ENCODE measurements around the gene RPRD1B. TPM values are rescaled to one million over a fixed set of nuclear protein-coding genes. Genes with fewer than 3 reads are reported as not detected.
A peak's percentile ranks its signal among the peaks of the same experiment; 100 is the strongest.

RPRD1B gene
- total and polyA plus RNA-seq, 7 donors: 10.2 to 31.9 (median 27.2) TPM

DNA sequence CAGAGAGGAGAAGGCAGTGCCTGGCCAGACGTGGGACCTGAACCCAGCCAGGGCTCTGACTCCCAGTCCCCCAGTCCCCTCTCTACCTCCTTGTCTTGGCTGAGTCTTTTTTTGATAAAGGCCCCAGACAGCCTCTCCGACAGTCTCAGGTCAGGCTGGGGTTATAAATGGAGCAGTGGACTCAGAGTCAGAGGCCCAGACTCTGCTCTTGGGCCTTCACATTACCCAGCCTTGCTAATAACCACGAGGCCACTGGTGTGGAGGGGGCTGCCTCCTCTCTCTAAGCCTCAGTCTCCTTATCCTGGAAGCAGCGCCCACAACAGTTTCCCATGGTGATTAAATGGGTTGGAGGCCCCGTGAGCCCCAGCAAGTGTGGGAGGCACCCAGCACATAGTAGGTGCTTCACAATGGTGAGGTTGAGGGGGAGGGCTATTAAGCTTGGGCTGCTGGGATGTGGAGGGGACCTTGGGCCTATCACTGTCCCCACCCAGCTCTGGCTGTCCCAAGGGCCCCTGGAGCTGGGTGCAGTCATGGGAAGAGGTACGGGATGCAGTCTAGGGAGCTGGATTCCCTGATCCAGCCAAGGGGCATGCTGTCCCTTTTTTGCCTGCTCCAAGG is 95.8 kb downstream of the RPRD1B start:
- intact Hi-C loops (cut with DNase I): no loop called here
- Histone ChIP-seq H3K27ac (peak overlapping the region in 1 of 4 donors; percentile 2), H3K9me3 (no peaks in the 10 kb centered on the region), H3K27me3 (no peaks in the 10 kb centered on the region), H3K4me3 (no peak overlapping the region), H3K36me3 (peaks cover 0 to 21% (median 9%) of the 10 kb centered on the region in 4 donors), H3K4me1 (peaks cover 0 to 32% (median 26%) of the 10 kb centered on the region in 4 donors)
- WGBS, 2 donors: 86 to 90% methylated on average over 6 of the region's 6 CpGs
- peak; percentile 33 for DNase-seq
- TF ChIP-seq POLR2A (IDR thresholded peaks at IDR 0.05) (no peak), EP300 (IDR thresholded peaks at IDR 0.05) (no peak), POLR2AphosphoS5 (IDR thresholded peaks at IDR 0.05) (no peak)
- TF ChIP-seq, protein P1, sequence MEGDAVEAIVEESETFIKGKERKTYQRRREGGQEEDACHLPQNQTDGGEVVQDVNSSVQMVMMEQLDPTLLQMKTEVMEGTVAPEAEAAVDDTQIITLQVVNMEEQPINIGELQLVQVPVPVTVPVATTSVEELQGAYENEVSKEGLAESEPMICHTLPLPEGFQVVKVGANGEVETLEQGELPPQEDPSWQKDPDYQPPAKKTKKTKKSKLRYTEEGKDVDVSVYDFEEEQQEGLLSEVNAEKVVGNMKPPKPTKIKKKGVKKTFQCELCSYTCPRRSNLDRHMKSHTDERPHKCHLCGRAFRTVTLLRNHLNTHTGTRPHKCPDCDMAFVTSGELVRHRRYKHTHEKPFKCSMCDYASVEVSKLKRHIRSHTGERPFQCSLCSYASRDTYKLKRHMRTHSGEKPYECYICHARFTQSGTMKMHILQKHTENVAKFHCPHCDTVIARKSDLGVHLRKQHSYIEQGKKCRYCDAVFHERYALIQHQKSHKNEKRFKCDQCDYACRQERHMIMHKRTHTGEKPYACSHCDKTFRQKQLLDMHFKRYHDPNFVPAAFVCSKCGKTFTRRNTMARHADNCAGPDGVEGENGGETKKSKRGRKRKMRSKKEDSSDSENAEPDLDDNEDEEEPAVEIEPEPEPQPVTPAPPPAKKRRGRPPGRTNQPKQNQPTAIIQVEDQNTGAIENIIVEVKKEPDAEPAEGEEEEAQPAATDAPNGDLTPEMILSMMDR (IDR thresholded peaks at IDR 0.05): no peak

DNA sequence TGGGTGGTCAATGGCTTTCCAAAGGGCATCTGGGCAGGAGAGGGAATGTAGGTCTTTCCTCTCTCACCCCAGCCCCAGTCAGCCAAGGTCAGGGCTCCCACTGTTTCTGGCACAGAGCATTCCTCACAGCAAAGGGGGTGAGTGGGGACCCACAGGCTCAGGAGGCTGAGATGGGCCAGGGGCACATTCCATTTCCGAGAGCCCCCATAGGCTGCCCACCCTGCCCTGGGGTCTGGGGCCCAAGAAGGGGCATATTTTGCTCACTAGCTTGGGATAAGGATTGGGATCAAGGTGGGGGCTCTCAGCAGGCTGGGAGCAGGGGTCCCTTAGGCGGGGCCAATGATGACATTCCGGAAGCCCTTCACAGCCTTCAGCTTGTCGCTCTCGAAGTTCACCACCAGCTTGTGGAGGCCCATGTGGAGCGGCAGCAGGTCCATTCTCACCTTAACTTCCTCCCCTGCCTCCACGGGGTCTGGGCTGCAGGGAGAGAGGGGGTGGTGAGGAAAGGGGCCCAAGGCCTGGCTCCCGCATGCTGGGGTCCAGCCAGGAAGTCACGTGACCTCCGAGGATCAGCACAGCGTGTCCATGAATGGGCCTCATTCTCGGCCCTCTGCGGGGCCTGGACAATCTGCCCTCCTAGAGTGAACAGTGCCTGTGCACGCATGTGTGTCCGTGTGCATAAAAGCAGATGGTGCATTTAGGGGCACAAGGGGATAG is 96.5 kb downstream of the RPRD1B start:
- Histone ChIP-seq H3K27ac (no peak overlapping the region), H3K9me3 (no peaks in the 10 kb centered on the region), H3K36me3 (peaks cover 0 to 21% (median 9%) of the 10 kb centered on the region in 4 donors), H3K4me1 (peaks cover 0 to 27% (median 24%) of the 10 kb centered on the region in 4 donors), H3K27me3 (no peaks in the 10 kb centered on the region), H3K4me3 (no peak overlapping the region)
- intact Hi-C loops (cut with DNase I): no loop called here
- WGBS, 2 donors: 89 to 94% methylated on average over 15 of the region's 15 CpGs
- TF ChIP-seq EP300 (IDR thresholded peaks at IDR 0.05) (no peak), POLR2AphosphoS5 (IDR thresholded peaks at IDR 0.05) (no peak), POLR2A (IDR thresholded peaks at IDR 0.05) (no peak)
- TF ChIP-seq, protein P1 (IDR thresholded peaks at IDR 0.05): no peak
- DNase-seq: peak; percentile 62

DNA sequence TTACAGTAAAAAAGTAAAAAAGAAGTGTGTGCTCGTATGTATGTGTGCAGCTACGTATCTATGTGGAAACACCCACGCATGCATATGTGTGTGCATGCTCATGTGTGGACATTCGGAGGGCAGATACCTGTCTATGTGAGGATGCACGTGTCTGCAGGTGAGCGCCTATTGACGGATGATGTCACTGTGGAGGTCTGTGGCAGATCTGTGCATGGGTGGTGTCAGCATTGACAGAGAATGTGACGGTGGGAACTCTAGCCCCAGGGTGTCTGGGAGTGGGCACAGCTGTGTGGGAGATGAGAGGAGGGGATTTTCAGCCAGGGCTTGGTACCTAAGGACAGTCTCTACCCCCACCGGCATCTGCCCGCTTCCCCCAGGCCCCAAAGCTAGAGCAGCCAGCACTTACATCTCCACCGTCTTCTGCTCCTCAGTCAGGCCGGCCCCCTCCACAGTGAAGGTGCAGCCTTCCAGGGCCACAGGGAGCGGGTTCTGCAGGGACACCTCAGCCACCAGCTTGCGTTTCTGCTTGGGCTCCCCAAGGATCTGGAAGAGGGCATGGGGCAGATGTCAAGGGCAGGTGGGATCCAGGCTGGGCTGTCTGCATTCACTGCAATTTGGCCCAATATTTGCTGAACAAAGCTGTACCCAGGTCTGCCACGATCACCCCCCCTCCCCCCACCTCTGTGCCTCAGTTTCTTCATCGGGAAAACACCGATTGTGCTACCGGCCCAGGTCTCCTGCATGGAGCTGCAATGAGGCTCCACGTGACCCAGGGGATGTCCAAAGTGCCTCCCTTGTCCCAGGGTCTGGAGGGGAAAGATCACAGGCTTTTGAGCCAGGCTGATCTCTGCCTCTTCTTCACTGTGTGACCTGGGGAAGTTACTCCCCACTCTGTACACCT is 97.4 kb downstream of the RPRD1B start:
- no peaks in the 10 kb centered on the region for H3K27me3 ChIP-seq
- no peaks in the 10 kb centered on the region for H3K9me3 ChIP-seq
- intact Hi-C loops (cut with DNase I): no loop called here
- peaks cover 0 to 18% (median 15%) of the 10 kb centered on the region in 4 donors for H3K4me1 ChIP-seq
- H3K4me3 ChIP-seq: no peak overlapping the region
- TF ChIP-seq POLR2A (IDR thresholded peaks at IDR 0.05): no peak
- TF ChIP-seq, protein P1 (IDR thresholded peaks at IDR 0.05): no peak
- no peak for TF ChIP-seq EP300 (IDR thresholded peaks at IDR 0.05)
- TF ChIP-seq POLR2AphosphoS5 (IDR thresholded peaks at IDR 0.05): no peak
- H3K27ac ChIP-seq: no peak overlapping the region
- whole genome bisulfite sequencing, 2 donors: 87 to 94% methylated on average over 19 of the region's 19 CpGs
- peaks cover 0 to 25% (median 12%) of the 10 kb centered on the region in 4 donors for H3K36me3 ChIP-seq
- peak; percentile 40 for DNase-seq

DNA sequence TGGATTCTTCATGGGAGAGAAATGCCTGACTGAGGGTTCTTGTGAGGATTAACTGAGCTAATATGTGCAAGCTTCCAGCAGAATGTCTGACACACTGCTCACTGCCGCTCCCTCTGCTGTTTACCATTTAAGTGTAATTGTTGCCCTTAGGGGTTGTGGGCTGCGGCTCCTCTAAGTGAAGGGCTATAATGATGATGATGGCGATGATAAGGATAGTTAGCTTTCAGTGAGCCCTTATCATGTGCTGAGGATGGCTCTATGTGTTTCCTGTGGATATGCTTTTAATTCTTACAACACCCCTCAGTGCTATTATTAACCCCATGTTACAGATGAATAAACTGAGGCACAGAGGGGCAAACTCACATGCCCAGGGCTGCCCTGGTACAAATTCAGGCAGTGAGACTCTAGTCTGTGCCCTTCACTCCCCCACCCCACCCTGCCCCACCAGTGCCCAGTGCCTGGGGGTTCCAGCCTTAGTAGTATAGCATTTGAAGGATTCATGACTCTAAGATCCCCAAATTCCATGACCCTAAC is 98.1 kb downstream of the RPRD1B start:
- Histone ChIP-seq H3K4me3 (no peak overlapping the region), H3K27me3 (no peaks in the 10 kb centered on the region), H3K36me3 (peaks cover 0 to 31% (median 15%) of the 10 kb centered on the region in 4 donors), H3K27ac (no peak overlapping the region), H3K4me1 (peaks cover 0 to 11% (median 8%) of the 10 kb centered on the region in 4 donors), H3K9me3 (no peaks in the 10 kb centered on the region)
- DNase-seq: peak; percentile 33
- TF ChIP-seq, protein P1 (IDR thresholded peaks at IDR 0.05): no peak
- TF ChIP-seq POLR2AphosphoS5 (IDR thresholded peaks at IDR 0.05) (no peak), EP300 (IDR thresholded peaks at IDR 0.05) (no peak), POLR2A (IDR thresholded peaks at IDR 0.05) (no peak)
- intact Hi-C loops (cut with DNase I): no loop called here
- 34 to 71% methylated on average over 3 of the region's 3 CpGs for WGBS, 2 donors

Data from sigmoid colon (tissue), 7 donors.